ENCODE measurements around the gene DCUN1D4.

DCUN1D4 gene

DNA sequence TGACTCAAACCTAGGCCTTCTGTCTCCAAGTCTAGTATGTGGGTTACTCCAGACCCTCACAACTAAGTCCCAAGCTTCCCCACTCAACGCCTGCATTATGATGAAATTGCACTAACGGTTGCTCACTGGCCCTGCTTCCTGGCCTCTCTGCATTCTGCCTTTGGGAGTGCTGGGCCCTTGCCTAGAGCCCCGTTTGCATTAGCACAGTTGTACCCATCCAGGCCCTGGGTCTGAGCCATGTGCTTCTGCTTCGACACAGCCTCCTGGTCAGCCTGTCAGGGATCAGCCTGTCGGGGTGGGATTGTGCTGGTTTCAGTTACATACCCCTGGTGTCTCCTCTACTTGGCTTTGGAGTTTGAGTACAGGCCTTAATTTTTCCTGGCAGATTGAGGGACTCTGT, 58.4 kb downstream of the DCUN1D4 start:
- H3K4me3 ChIP-seq (ENCODE audit: low read depth, low read length): no peak overlapping the region
- TF ChIP-seq, protein P1, sequence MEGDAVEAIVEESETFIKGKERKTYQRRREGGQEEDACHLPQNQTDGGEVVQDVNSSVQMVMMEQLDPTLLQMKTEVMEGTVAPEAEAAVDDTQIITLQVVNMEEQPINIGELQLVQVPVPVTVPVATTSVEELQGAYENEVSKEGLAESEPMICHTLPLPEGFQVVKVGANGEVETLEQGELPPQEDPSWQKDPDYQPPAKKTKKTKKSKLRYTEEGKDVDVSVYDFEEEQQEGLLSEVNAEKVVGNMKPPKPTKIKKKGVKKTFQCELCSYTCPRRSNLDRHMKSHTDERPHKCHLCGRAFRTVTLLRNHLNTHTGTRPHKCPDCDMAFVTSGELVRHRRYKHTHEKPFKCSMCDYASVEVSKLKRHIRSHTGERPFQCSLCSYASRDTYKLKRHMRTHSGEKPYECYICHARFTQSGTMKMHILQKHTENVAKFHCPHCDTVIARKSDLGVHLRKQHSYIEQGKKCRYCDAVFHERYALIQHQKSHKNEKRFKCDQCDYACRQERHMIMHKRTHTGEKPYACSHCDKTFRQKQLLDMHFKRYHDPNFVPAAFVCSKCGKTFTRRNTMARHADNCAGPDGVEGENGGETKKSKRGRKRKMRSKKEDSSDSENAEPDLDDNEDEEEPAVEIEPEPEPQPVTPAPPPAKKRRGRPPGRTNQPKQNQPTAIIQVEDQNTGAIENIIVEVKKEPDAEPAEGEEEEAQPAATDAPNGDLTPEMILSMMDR (IDR thresholded peaks at IDR 0.05; ENCODE audit: insufficient read depth, low read depth, low read length, missing control alignments): no peak
- DNase-seq (ENCODE audit: low read depth): no peak

DNA sequence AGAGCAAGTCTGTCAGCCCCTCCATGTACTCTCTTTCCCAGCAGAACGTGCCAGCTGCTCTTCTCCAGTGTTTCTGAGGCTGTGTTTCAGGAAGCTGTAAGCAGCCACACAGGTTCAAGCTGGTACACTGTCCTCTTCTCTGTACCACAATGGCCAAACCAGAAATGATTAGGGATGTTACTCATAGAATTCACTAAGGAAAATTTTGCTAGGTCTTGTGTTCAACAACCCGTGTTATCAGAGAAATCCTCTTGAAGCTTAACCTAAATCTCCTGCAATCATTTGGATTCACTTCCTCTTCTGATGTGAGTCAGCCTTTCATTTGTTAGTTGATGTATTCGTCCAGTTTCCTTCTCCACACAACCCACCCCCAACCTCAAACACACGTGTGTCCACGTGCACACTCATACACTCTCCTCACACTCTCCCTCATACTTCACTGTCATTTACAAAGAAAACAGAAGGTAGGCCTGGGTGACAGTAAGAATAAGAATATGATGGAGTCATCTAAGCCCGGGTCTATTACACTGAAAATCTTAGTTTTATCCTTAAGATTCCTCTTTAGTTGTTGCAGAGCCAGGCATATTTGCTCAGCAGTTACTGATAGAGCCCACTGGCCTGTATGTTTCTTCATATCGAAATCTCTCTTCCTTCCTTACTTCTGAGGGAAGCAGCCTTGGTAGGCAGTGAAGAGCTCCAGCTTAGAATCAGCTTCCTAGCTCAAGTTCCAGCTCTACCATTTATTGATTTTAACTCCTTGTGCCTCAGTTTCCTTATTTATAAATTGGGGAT, 63.4 kb downstream of the DCUN1D4 start:
- H3K4me3 ChIP-seq (ENCODE audit: low read depth, low read length): no peak overlapping the region
- DNase-seq (ENCODE audit: low read depth): peak; percentile 75
- TF ChIP-seq, protein P1 (IDR thresholded peaks at IDR 0.05; ENCODE audit: insufficient read depth, low read depth, low read length, missing control alignments): no peak

DNA sequence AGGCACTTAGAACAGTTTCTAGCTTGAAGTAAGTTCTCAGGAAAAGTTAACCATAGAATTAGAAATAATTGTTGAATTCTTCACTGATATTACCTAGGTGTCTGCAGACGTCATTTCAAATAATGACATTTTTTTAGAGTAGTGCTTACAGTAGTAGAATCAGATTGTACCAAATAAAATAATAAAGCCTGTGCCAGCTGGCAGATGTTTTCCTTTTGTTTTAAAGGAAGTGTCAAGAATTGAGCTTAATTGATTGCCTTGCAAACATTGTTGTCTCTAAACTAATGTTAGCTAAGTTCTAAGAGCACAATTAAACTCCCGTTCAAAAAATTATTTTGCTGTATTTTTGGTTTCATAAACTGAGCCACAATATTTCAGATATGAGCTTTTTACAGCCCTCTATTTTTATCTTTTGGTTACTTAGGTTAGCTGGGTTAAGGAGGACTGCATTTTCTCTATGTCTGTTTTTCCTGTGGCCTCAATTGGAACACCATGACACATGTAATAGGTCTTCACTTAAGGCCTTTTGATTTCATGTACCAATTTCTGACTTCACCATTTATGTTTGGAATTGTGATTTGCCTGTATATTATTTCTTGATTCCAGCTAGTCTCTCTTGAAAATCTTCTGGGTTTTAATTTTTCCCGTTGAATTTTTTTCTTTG, 64.2 kb downstream of the DCUN1D4 start:
- DNase-seq (ENCODE audit: low read depth): no peak
- TF ChIP-seq, protein P1 (IDR thresholded peaks at IDR 0.05; ENCODE audit: insufficient read depth, low read depth, low read length, missing control alignments): no peak
- H3K4me3 ChIP-seq (ENCODE audit: low read depth, low read length): no peak overlapping the region

DNA sequence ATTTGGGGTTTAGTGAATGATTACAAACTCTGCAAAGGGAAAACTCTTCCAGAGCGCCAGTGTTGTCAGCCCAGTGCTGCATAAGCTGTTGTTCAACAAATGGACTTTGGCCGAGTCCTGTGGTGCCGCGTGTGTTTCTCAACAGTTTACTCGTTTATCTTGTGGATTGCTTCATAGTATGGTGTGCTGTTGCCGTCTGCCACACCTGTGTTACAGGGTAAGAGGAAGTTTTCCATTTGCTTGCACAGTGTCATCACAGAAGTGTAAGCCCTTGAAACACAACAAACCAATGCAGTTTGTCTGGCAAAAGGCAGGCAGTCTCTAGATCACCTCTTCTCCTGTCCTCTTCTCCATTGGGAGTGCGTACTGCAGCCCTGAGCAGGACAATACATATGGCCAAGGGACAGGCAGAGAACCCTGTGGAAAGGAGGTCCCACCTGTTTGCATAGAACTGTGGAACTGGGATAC, 66.3 kb downstream of the DCUN1D4 start:
- TF ChIP-seq, protein P1 (IDR thresholded peaks at IDR 0.05; ENCODE audit: insufficient read depth, low read depth, low read length, missing control alignments): no peak
- no peak overlapping the region for H3K4me3 ChIP-seq (ENCODE audit: low read depth, low read length)
- DNase-seq (ENCODE audit: low read depth): no peak

DNA sequence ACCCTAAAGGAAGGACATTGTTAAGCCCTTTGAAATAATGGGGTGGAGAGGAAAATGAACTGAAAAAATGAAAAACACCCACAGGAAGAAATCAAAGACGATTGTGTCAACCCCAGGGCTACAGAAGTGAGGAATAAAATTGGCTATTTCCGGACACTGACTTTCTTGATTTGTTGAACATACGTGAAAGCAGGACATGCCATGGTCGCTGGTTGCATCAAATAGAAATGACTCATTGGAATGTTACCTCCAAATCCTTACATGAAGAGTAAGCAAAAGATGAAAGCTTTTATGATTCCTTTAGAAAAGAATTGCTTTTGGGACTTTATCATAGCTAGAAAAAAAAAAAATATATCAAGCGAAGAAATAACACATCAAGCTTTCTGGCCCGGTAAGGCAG, 75.3 kb downstream of the DCUN1D4 start:
- no peak overlapping the region for H3K4me3 ChIP-seq (ENCODE audit: low read depth, low read length)
- no peak for DNase-seq (ENCODE audit: low read depth)
- TF ChIP-seq, protein P1 (IDR thresholded peaks at IDR 0.05; ENCODE audit: insufficient read depth, low read depth, low read length, missing control alignments): no peak

DNA sequence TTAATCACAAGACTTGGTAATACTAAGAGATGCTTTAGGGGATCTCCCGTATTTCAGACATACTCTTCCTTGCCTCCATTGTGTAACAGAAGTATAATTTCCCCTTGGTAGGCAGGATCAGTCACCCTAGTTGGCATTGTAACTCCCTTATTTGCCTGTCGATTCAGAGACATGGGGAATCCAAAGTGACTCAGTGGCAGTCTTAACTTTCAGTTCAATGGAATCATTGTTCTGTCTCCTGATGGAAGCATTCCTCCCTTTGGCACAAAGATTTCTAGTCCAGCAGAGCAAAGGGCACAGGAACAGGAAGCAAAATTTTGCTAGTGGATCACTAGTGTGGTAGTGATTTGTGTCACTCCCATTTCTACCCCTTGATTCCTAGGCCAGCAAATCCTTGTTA, 80.4 kb downstream of the DCUN1D4 start:
- DNase-seq (ENCODE audit: low read depth): no peak
- TF ChIP-seq, protein P1 (IDR thresholded peaks at IDR 0.05; ENCODE audit: insufficient read depth, low read depth, low read length, missing control alignments): no peak
- no peak overlapping the region for H3K4me3 ChIP-seq (ENCODE audit: low read depth, low read length)
